ENCODE data around the gene SLC5A1. TPM values are rescaled to one million over a fixed set of nuclear protein-coding genes. Genes with fewer than 3 reads are reported as not detected.

Gene SLC5A1
- total RNA-seq: under 1 TPM in 2 of 4 donors, not detected in 2; 0.14 to 0.59 TPM

GRCh38 chr22:32042924-32043323 is at the start of gene SLC5A1:
Gene SLC5A1, plus strand, starts transcription at chr22:32043261. Its CDS starts 21 bp downstream, at chr22:32043282.
- H3K27me3 ChIP-seq: no peaks in the 10 kb centered on the region
- no peaks in the 10 kb centered on the region for H3K36me3 ChIP-seq
- intact Hi-C loops (cut with DNase I; ENCODE audit: low total_unique reads): no loop called here

GRCh38 chr22:31995046-31995445 is 48.0 kb upstream of the SLC5A1 start:
- DNase-seq: no peak
- Histone ChIP-seq H3K36me3 (no peaks in the 10 kb centered on the region), H3K27me3 (no peaks in the 10 kb centered on the region), H3K9me3 (no peaks in the 10 kb centered on the region), H3K4me1 (no peaks in the 10 kb centered on the region), H3K27ac (no peak overlapping the region), H3K4me3 (no peak overlapping the region)
- TF ChIP-seq POLR2A (IDR thresholded peaks at IDR 0.05) (no peak), CTCF (IDR thresholded peaks at IDR 0.05) (no peak)
- intact Hi-C loops (cut with DNase I; ENCODE audit: low total_unique reads): no loop called here

More at GRCh38 chr22:32042924-32043323, at the start of gene SLC5A1:
- DNase-seq: no peak
- Histone ChIP-seq H3K27ac (no peak within 1 kb of the TSS), H3K9me3 (no peaks in the 10 kb centered on the region), H3K4me1 (no peaks in the 10 kb centered on the region), H3K4me3 (no peak within 1 kb of the TSS)
- TF ChIP-seq POLR2A (IDR thresholded peaks at IDR 0.05) (no peak), CTCF (IDR thresholded peaks at IDR 0.05) (no peak)

GRCh38 chr22:31995807-31996206 is 47.3 kb upstream of the SLC5A1 start:
- Histone ChIP-seq H3K27me3 (no peaks in the 10 kb centered on the region), H3K4me3 (no peak overlapping the region), H3K36me3 (no peaks in the 10 kb centered on the region), H3K9me3 (no peaks in the 10 kb centered on the region), H3K27ac (no peak overlapping the region), H3K4me1 (no peaks in the 10 kb centered on the region)
- no peak for DNase-seq
- intact Hi-C loops (cut with DNase I; ENCODE audit: low total_unique reads): no loop called here
- no peak for TF ChIP-seq CTCF (IDR thresholded peaks at IDR 0.05)
- TF ChIP-seq POLR2A (IDR thresholded peaks at IDR 0.05): no peak

- no peak overlapping the region for H3K4me3 ChIP-seq
- H3K4me1 ChIP-seq: no peaks in the 10 kb centered on the region
- TF ChIP-seq POLR2A (IDR thresholded peaks at IDR 0.05) (no peak), CTCF (IDR thresholded peaks at IDR 0.05) (no peak)
- no peak overlapping the region for H3K27ac ChIP-seq
- DNase-seq: no peak
- H3K36me3 ChIP-seq: no peaks in the 10 kb centered on the region
- intact Hi-C loops (cut with DNase I; ENCODE audit: low total_unique reads): no loop called here
- H3K9me3 ChIP-seq: no peaks in the 10 kb centered on the region
- H3K27me3 ChIP-seq: no peaks in the 10 kb centered on the region
Measured at GRCh38 chr22:31998784-31999385, 44.2 kb upstream of the SLC5A1 start.

- Histone ChIP-seq H3K36me3 (no peaks in the 10 kb centered on the region), H3K27ac (no peak overlapping the region), H3K4me1 (no peaks in the 10 kb centered on the region), H3K9me3 (no peaks in the 10 kb centered on the region), H3K27me3 (no peaks in the 10 kb centered on the region), H3K4me3 (no peak overlapping the region)
- no peak for TF ChIP-seq POLR2A (IDR thresholded peaks at IDR 0.05)
- no peak for TF ChIP-seq CTCF (IDR thresholded peaks at IDR 0.05)
- no peak for DNase-seq
- intact Hi-C loops (cut with DNase I; ENCODE audit: low total_unique reads): no loop called here
Measured at GRCh38 chr22:32000181-32000580, 42.9 kb upstream of the SLC5A1 start.

All from uterus (tissue), 4 donors.